SKM-1 (cell line): ENCODE results near the gene TMEM14B.
"Not testable (repeated sequence)": the region's sequence is repeated elsewhere in the genome, so short reads cannot be mapped to it uniquely, and the experiment has no call there.

Experiments used
- DNase-seq: peaks from one replicate; lab custom pipeline; 2025; ENCODE audit not compliant: unreplicated experiment; lab: John Stamatoyannopoulos, UW

TMEM14B gene

DNA sequence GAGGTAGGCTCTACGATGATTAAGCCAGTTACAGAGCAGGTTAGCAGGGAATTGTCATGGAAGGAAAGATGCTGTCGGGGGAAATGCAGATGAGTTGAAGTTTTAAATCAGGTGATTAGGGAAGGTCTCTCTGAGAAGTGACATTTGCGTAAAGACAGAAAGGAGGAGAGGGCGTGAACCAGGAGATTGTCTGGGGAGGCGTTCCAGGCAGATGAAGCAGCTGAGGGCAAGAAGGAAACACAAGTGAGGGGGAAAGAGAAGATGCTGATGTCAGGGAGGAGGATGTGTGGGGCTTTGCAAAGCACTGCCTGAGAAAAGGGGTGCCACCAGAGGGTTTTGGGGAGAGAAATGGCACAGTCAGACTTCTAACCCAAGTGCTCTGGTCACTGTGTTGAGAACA is 2.5 kb upstream of the TMEM14B start:
- DNase-seq = no peak

GRCh38 chr6:10746915-10747250 is 722 bp upstream of the TMEM14B start:
- DNase-seq = no peak

- DNase-seq = no peak
These were observed 2.1 kb downstream of the TMEM14B start for GRCh38 chr6:10749734-10750133.

DNA sequence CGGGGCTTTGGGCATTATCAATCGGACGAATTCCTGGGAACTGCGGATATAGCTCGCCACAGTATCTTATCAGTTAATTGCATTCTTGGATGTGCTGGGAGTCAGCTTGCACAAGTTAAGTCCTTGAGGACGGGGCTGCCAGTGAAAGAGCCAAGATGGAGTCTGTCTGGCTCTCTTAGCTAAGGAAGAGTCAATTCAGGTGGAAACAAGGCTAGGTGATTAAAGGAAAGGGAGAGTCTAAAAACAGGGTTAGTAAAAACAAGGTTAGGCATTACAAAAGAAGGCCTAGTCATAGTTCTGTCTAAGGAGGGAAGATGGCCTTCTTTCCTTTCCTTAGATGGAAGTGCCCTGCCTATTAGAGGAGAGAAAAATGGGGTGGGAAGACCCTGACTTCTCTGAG is 3.0 kb downstream of the TMEM14B start:
- not testable (repeated sequence) for DNase-seq

GRCh38 chr6:10751757-10752156 is 4.2 kb downstream of the TMEM14B start:
- not testable (repeated sequence) for DNase-seq

DNA sequence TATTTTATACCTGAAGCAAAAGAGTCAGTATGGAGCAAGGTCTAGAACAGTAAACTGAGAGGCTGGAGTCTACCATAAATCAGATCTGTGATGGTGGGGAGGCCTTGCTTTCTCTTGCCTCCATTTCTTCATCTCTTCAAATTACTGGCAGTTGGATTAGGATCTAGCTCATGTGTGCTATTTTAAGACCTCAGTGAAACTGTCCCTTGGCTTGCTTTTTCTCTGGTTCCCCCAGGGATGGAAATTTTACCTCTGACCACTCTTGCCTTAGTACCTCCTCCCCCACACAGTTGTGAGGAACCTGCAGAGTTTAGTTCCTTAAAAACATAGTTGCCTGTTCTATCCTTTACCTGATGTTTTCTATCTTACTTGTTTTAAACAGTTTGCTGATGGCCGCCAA is 8.5 kb downstream of the TMEM14B start:
- no peak for DNase-seq

GRCh38 chr6:10759312-10759839 is 11.8 kb downstream of the TMEM14B start:
- no peak for DNase-seq

- DNase-seq = no peak
These were observed 12.3 kb downstream of the TMEM14B start for GRCh38 chr6:10759884-10760329.

DNA sequence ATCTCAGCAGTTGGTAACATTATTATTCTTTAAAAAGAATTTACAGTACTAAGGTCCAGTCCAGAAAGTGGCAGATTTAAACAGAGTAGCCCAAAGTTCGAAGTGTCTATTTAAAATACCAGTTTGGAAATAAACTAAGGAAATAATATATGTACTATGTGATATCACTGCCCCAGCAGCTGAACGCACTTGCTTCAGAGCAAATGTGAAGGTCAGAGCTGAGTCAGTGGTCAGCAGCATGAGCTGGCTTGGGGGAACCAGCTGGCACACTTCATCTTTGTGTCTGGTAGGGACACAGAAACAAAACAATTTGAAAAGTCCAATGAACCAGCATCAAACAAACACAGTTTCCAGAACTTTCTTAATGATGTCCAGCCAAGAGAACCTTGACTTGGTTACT is 15.4 kb downstream of the TMEM14B start:
- DNase-seq = no peak

DNA sequence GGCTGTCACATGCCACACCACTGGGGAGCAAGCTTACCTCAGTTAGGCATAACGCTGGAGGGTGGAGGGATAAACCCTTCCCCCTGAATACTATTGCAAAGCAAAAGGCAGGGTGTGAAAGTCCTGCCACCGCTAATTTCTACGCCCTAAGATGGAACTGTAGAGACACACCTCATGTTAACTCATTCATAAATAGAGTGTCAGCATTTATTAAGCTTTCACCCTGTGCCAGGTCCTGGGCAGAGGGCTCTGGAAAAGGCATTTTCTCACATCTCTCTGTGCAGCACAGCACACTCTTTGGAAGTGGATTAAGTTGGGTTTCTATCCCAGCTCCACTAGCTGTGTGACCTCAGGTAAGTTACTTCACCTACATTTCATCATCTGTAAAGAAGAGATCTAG is 21.8 kb downstream of the TMEM14B start:
- no peak for DNase-seq

DNA sequence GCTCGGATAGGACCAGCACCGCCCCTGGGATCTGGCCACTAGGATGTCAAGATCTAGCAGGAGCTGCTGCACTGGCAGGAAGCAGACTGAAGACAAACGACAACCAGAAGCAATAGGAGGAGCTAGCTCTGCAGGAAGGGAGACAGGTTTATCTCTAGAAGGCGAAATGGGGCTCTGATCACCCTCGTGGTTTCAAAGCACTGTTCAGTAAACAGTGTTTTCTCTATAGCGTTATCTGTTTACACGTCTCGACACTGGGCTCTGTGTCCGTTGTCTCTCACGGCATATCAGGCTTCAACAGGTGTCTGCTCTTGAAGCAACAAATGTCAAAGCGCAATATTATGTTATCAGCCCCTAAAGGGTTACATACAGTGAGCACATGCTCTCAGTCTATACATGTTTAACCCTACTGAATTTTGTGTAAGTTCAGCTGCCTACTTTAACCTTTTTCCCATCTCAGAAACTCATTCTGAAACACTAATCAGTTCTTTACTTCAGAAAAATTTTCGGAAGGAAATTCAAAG is 23.8 kb downstream of the TMEM14B start:
- DNase-seq = no peak

DNA sequence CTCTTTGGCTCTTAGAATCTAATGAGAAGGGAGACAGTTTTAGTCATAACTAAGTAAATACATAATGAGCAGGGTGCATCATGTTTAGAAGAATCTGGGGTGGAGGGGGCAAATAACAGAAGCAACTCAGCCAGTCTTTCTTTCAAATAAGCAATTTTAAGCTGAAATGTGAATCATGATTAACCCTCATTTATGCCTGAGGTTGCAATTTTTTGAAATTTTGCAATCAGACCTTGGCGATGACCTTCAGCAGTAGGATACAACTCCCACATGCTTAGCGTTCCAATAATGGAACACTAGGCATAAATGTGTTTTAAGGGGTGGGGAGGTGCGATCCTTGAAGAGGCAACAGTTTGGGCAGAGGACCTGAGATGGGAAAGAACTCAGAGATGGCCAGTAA is 30.6 kb downstream of the TMEM14B start:
- DNase-seq = no peak

DNA sequence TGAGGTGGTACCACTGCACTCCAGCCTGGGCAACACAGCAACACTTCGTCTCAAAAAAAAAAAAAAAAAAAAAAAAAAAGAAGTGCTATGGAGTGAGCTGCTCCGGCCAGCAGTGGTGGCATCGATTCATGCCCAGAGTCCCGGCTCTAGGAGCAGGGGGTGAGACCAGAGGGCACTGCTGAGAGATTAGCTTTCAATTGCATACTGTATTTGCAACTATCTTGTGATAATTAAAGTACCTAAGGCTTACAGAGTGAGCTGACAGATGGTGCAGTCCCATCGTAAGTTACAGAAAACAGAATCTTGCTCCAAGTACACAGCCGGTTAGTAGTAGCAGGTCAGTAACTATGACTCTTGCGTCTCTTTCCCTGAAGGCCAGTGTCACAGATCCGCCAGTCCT is 31.5 kb downstream of the TMEM14B start:
- DNase-seq = no peak

- DNase-seq = no peak
These were observed 44.1 kb downstream of the TMEM14B start for GRCh38 chr6:10791673-10792072.

GRCh38 chr6:10792101-10792500 is 44.5 kb downstream of the TMEM14B start:
- DNase-seq = no peak

DNA sequence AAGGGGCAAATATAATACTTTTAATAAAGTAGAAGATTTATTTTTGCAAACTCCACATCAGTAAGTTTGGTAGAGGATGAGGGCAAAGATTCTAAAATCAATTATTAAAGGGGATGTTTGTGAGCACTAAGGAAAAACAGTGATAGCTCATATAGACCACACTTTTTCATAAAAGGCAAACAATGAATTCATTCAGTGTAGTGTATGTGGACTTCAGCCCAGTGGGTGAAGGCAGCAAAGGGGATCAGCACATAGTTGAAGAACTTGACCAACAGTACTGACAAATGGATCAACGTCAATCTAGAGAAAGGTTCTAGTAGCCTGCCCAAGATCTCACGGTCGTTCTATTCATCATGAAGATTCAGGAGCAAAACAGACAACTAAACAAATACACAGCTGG is 45.4 kb downstream of the TMEM14B start:
- DNase-seq = no peak

DNA sequence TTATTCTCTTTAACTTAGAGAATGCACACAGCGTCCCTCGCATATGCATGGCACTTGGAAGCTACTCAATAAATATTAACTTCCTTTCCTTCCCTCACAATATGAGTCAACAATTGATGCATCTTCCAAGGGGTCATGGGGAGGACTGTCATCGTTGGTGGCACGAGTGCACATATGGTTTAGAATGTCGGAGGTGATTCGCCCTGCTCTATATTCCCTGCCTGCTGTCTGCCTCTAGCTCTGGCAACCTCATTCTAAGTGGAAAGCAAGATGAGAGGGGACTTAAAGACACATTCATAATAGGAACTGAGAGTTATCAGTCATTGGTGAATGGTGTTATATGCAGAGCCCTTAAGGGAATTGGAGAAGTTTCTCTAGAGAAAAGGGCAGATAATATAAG is 46.1 kb downstream of the TMEM14B start:
- no peak for DNase-seq

- no peak for DNase-seq
These were observed 46.6 kb downstream of the TMEM14B start for GRCh38 chr6:10794239-10794638.

- no peak for DNase-seq
These were observed 53.2 kb downstream of the TMEM14B start for GRCh38 chr6:10800810-10801209.

GRCh38 chr6:10801224-10801848 is 53.7 kb downstream of the TMEM14B start:
- peak; percentile 21 for DNase-seq
